RWPE2 (cell line): ENCODE results near the gene EML6.
A peak's percentile ranks its signal among the peaks of the same experiment; 100 is the strongest.

Experiments used
- ATAC-seq: fragments of 200-7000 bp; cut with Tn5 transposase; 3 replicates; pipeline ENCODE4 v1.9.1; 2021; ENCODE audit warnings: low read depth
- DNase-seq: peaks from one replicate; pipeline ENCODE4 v3.0.0-alpha.2; 2020; ENCODE audit warnings: low spot score
- H3K27ac ChIP-seq: fragments of 450-650 bp; 2 replicates; pipeline ENCODE4 v1.5.1; 2017; ENCODE audit warnings: mild to moderate bottlenecking; ENCODE audit not compliant: poor library complexity, severe bottlenecking
- H3K27me3 ChIP-seq: fragments of 250-450 bp; sonication (Bioruptor Pico); 2 replicates; pipeline ENCODE4 v1.5.1; 2021; ENCODE audit warnings: mild to moderate bottlenecking, moderate library complexity; ENCODE audit not compliant: insufficient read depth, poor library complexity, severe bottlenecking
- H3K36me3 ChIP-seq: fragments of 250-450 bp; sonication (Bioruptor Pico); 2 replicates; pipeline ENCODE4 v1.5.1; 2020; ENCODE audit warnings: low read depth, mild to moderate bottlenecking, moderate library complexity
- H3K4me1 ChIP-seq: fragments of 250-450 bp; sonication (Bioruptor Pico); 2 replicates; pipeline ENCODE4 v1.5.1; 2021; ENCODE audit warnings: mild to moderate bottlenecking, moderate library complexity; ENCODE audit not compliant: insufficient read depth, poor library complexity, severe bottlenecking
- H3K4me3 ChIP-seq: fragments of 250-450 bp; sonication (Bioruptor Pico); 2 replicates; pipeline ENCODE4 v1.5.1; 2021; ENCODE audit warnings: mild to moderate bottlenecking, moderate library complexity; ENCODE audit not compliant: severe bottlenecking
- H3K9me3 ChIP-seq: fragments of 250-450 bp; sonication (Bioruptor Pico); 2 replicates; pipeline ENCODE4 v1.5.1; 2021; ENCODE audit warnings: mild to moderate bottlenecking, moderate library complexity; ENCODE audit not compliant: severe bottlenecking
- TF ChIP-seq, protein P1 (sequence below): fragments of 450-650 bp; IDR thresholded peaks from one replicate; pipeline ENCODE4 v1.5.1; 2017; ENCODE audit warnings: mild to moderate bottlenecking, moderate library complexity; ENCODE audit not compliant: poor library complexity, severe bottlenecking

Gene EML6

GRCh38 chr2:54815148-54815539 lies 91.7 kb downstream of the EML6 start:
- H3K36me3 ChIP-seq = no peaks in the 10 kb centered on the region
- H3K27ac ChIP-seq = peak overlapping the region; percentile 72
- H3K27me3 ChIP-seq = no peaks in the 10 kb centered on the region
- peak; percentile 10; the same call in 1 of the 3 replicates for ATAC-seq
- no peak for DNase-seq
- peaks cover 21% of the 10 kb centered on the region for H3K4me1 ChIP-seq
- no peaks in the 10 kb centered on the region for H3K9me3 ChIP-seq
- no peak overlapping the region for H3K4me3 ChIP-seq
- TF ChIP-seq, protein P1, sequence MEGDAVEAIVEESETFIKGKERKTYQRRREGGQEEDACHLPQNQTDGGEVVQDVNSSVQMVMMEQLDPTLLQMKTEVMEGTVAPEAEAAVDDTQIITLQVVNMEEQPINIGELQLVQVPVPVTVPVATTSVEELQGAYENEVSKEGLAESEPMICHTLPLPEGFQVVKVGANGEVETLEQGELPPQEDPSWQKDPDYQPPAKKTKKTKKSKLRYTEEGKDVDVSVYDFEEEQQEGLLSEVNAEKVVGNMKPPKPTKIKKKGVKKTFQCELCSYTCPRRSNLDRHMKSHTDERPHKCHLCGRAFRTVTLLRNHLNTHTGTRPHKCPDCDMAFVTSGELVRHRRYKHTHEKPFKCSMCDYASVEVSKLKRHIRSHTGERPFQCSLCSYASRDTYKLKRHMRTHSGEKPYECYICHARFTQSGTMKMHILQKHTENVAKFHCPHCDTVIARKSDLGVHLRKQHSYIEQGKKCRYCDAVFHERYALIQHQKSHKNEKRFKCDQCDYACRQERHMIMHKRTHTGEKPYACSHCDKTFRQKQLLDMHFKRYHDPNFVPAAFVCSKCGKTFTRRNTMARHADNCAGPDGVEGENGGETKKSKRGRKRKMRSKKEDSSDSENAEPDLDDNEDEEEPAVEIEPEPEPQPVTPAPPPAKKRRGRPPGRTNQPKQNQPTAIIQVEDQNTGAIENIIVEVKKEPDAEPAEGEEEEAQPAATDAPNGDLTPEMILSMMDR = no peak

- H3K27ac ChIP-seq = no peak overlapping the region
- H3K4me1 ChIP-seq = peaks cover 24% of the 10 kb centered on the region
- no peaks in the 10 kb centered on the region for H3K36me3 ChIP-seq
- DNase-seq = no peak
- TF ChIP-seq, protein P1 = no peak
- no peak overlapping the region for H3K4me3 ChIP-seq
- ATAC-seq = no peak
- no peaks in the 10 kb centered on the region for H3K27me3 ChIP-seq
- no peaks in the 10 kb centered on the region for H3K9me3 ChIP-seq
These were observed 94.8 kb downstream of the EML6 start for GRCh38 chr2:54818226-54818625.

DNA sequence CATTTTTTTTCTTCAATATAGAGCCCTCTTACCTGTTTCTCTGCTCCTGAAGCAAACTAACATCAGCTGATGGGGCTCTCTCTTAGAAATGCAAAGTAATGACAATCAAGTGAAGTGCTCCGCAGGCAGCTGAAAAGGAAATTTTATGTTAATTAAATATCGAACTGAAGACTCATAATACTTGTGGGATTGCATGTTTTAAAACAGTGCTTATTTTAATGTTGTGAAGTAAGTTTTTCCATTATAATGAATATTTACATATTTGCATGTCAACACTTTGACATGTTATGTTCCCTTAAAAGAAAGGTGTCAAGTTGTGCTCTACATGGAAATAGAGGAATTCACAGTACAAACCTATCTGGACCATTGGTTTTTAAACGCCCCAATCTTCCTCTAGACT lies 97.1 kb downstream of the EML6 start:
- Histone ChIP-seq H3K27me3 (no peaks in the 10 kb centered on the region), H3K27ac (no peak overlapping the region), H3K4me3 (no peak overlapping the region), H3K4me1 (peaks cover 6% of the 10 kb centered on the region), H3K36me3 (no peaks in the 10 kb centered on the region), H3K9me3 (no peaks in the 10 kb centered on the region)
- DNase-seq (no peak), ATAC-seq (no peak)
- TF ChIP-seq, protein P1 = no peak

DNA sequence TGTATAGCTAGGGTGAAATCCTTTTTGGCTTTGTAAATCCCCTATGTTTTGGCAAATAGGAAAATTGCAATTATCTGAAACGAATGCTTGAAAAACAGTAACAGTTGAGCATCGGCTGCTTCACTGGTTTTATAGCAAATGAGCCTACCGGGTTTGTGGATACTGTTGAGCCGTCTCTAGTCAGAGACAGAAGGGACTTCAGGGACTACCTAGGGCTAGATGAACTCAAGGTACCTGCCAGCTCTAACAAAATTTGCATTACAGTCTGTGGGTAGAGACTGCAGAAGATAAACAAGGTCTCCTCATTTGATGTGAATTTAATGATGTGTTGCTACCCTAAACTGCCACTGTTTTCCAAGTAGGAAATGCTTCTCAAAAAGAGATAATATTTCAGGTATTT lies 101.1 kb downstream of the EML6 start:
- no peaks in the 10 kb centered on the region for H3K9me3 ChIP-seq
- no peaks in the 10 kb centered on the region for H3K36me3 ChIP-seq
- DNase-seq = no peak
- H3K27ac ChIP-seq = no peak overlapping the region
- TF ChIP-seq, protein P1 = no peak
- H3K27me3 ChIP-seq = no peaks in the 10 kb centered on the region
- no peak overlapping the region for H3K4me3 ChIP-seq
- H3K4me1 ChIP-seq = peaks cover 4% of the 10 kb centered on the region
- ATAC-seq = no peak

- ATAC-seq (no peak), DNase-seq (no peak)
- no peaks in the 10 kb centered on the region for H3K4me1 ChIP-seq
- TF ChIP-seq, protein P1 = no peak
- H3K9me3 ChIP-seq = no peaks in the 10 kb centered on the region
- H3K36me3 ChIP-seq = no peaks in the 10 kb centered on the region
- no peaks in the 10 kb centered on the region for H3K27me3 ChIP-seq
- no peak overlapping the region for H3K27ac ChIP-seq
- no peak overlapping the region for H3K4me3 ChIP-seq
These were observed 107.1 kb downstream of the EML6 start for GRCh38 chr2:54830546-54830945.
